GM23248 (cell line): ENCODE results near the gene FGF14. TPM values are rescaled to one million over a fixed set of nuclear protein-coding genes. Genes with fewer than 3 reads are reported as not detected.

Experiments
- DNase-seq: peaks from one replicate; pipeline ENCODE4 v3.0.0-alpha.2; 2015
- H2AFZ ChIP-seq: fragments of 200-600 bp; sonication (generic); 2 replicates; pipeline ENCODE4 v1.6.1; 2016; ENCODE audit warnings: antibody characterized with exemption
- H3F3A ChIP-seq: fragments of 200-600 bp; sonication (generic); 2 replicates; pipeline ENCODE4 v1.6.1; 2016; ENCODE audit warnings: mild to moderate bottlenecking, antibody characterized with exemption, mixed run types; ENCODE audit not compliant: insufficient read depth
- H3K27ac ChIP-seq: fragments of 200-600 bp; sonication (generic); 2 replicates; pipeline ENCODE4 v1.5.1; 2016; ENCODE audit warnings: mild to moderate bottlenecking
- H3K27me3 ChIP-seq: fragments of 200-600 bp; sonication (generic); replicated peaks from 2 replicates; pipeline ENCODE4 v1.6.1; 2016; ENCODE audit warnings: mild to moderate bottlenecking; ENCODE audit not compliant: insufficient read depth
- H3K36me3 ChIP-seq: fragments of 200-600 bp; sonication (generic); 2 replicates; pipeline ENCODE4 v1.6.1; 2016; ENCODE audit warnings: low read depth, mild to moderate bottlenecking
- H3K4me1 ChIP-seq: fragments of 200-600 bp; sonication (generic); 2 replicates; pipeline ENCODE4 v1.6.1; 2016; ENCODE audit warnings: mild to moderate bottlenecking; ENCODE audit not compliant: insufficient read depth
- H3K4me2 ChIP-seq: fragments of 200-600 bp; sonication (generic); one replicate; pipeline ENCODE4 v1.6.1; 2016; ENCODE audit warnings: mild to moderate bottlenecking; ENCODE audit not compliant: unreplicated experiment
- H3K4me3 ChIP-seq: fragments of 200-600 bp; sonication (generic); 2 replicates; pipeline ENCODE4 v1.5.1; 2016; ENCODE audit warnings: mild to moderate bottlenecking
- H3K79me2 ChIP-seq: fragments of 200-600 bp; sonication (generic); 2 replicates; pipeline ENCODE4 v1.6.1; 2016; ENCODE audit warnings: mild to moderate bottlenecking; ENCODE audit not compliant: insufficient read depth
- H3K9ac ChIP-seq: fragments of 200-600 bp; sonication (generic); 2 replicates; pipeline ENCODE4 v1.6.1; 2016; ENCODE audit warnings: mild to moderate bottlenecking
- H3K9me2 ChIP-seq: fragments of 200-600 bp; sonication (generic); 2 replicates; pipeline ENCODE4 v1.6.1; 2016; ENCODE audit warnings: mixed run types, mild to moderate bottlenecking, moderate library complexity; ENCODE audit not compliant: insufficient read depth
- H3K9me3 ChIP-seq: fragments of 200-600 bp; sonication (generic); one replicate; pipeline ENCODE4 v1.6.1; 2017; ENCODE audit warnings: low read depth
- H4K20me1 ChIP-seq: fragments of 200-600 bp; sonication (generic); 2 replicates; pipeline ENCODE4 v1.6.0; 2016; ENCODE audit not compliant: insufficient read depth
- EZH2 ChIP-seq: fragments of 200-600 bp; sonication (generic); IDR thresholded peaks from 2 replicates; pipeline ENCODE4 v1.6.1; 2018; ENCODE audit warnings: antibody characterized with exemption, mild to moderate bottlenecking; ENCODE audit not compliant: insufficient read depth, poor library complexity, severe bottlenecking
- EZH2phosphoT487 ChIP-seq: fragments of 200-600 bp; sonication (generic); IDR thresholded peaks from 2 replicates; pipeline ENCODE4 v1.6.1; 2018; ENCODE audit warnings: antibody characterized with exemption, moderate library complexity, mild to moderate bottlenecking, low read depth; ENCODE audit not compliant: insufficient read depth
- WGBS, 2 experiments: methylation state at CpG; one replicate each; pipeline ENCODE4 v1.1.6; 2015 to 2017; ENCODE audit warnings: low lambda C conversion rate in 2 of 2, low coverage in 1 of 2; ENCODE audit errors: missing lambda C conversion rate in 2 of 2; 5-methylcytosine and 5-hydroxymethylcytosine counted together
- in situ Hi-C: fragments of 300-500 bp; cut with MboI; formaldehyde crosslinking; loops from 2 replicates; pipeline ENCODE4 v1.15.0; 2020
- polyA plus RNA-seq: library from polyadenylated mRNA; unstranded; fragments of >200 nt; fragmentation: Nextera tagmentation; extraction: Ambion mirVana; gene quantifications from 2 replicates; pipeline ENCODE4 v1.2.1, GENCODE V29; 2016
- total RNA-seq: library from RNA; depleted of rRNA; stranded (reverse); fragments of >200 nt; shearing (Covaris generic); gene quantifications from 2 replicates; pipeline ENCODE4 v1.2.3, GENCODE V29; 2014; rRNA removed

Gene FGF14
- total RNA-seq (under 0.01 TPM in 1 of 2 replicates, not detected in the other), polyA plus RNA-seq (1.3 and 1.9 TPM in 2 replicates)

DNA sequence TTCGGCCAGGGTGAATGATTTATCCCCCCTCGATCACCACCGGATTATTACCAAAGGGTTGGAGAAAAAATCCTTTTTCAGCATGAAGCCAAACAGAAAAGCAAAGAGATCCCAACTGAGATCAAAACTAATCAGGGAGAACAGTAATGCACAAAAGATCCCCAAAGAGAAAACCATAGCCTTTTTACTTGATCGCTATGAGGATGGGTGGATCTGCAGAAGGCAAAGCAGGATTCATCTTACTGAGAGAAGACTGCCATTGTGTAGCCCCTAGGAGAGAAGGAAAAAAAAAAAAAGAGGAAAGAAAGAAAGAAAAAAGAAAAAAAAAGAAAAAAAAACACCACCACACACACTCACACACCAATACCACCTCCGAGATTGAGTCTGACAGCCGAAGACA is at the start of gene FGF14:
Gene FGF14 (minus strand): TSS at position 283 of the 400 bp plus-strand sequence.
- H3K4me3 ChIP-seq = peak within 1 kb of the TSS; percentile 54
- H3K36me3 ChIP-seq = no peaks in the 10 kb centered on the region
- peaks cover 7% of the 10 kb centered on the region; the same call in 1 of the 2 replicates for H3F3A ChIP-seq
- H3K9ac ChIP-seq = no peak within 1 kb of the TSS
- H4K20me1 ChIP-seq = no peaks in the 10 kb centered on the region
- TF ChIP-seq EZH2phosphoT487 = no peak
- TF ChIP-seq EZH2 = peak; percentile 51
- peaks cover 46% of the 10 kb centered on the region for H3K27me3 ChIP-seq
- H3K79me2 ChIP-seq = no peaks in the 10 kb centered on the region
- H3K4me1 ChIP-seq = peaks cover 4% of the 10 kb centered on the region; the same call in 1 of the 2 replicates
- H2AFZ ChIP-seq = peak within 1 kb of the TSS; percentile 79
- no peaks in the 10 kb centered on the region for H3K9me3 ChIP-seq
- 0 to 2% methylated on average over 6 of the region's 6 CpGs for WGBS, 2 experiments
- no peak for DNase-seq
- in situ Hi-C loops = no loop called here
- H3K4me2 ChIP-seq = peak within 1 kb of the TSS; percentile 75
- H3K27ac ChIP-seq = no peak within 1 kb of the TSS
- H3K9me2 ChIP-seq = no peaks in the 10 kb centered on the region

DNA sequence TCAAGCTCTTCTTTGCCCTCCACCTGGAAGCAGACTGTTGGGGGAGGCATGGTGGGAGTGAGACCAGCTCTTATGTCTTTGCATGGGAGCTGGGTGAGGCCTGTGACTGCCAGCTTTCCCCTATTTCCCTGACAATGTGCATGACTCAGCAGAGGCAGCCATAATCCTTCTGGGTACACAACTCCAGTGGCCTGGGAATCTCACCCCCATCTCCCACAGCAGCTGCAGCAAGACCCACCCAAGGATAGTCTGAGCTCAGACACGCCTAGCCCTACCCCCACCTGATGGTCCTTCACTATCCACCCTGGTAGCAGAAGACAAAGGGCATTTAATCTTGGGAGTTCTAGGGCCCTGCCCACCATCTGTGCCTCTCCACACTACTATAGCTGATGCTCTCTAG is 41.4 kb upstream of the FGF14 start:
- DNase-seq = no peak
- no peaks in the 10 kb centered on the region for H4K20me1 ChIP-seq
- H3K9ac ChIP-seq = no peak overlapping the region
- H3K4me2 ChIP-seq = no peak overlapping the region
- in situ Hi-C loops = no loop called here
- H3K4me3 ChIP-seq = no peak overlapping the region
- no peaks in the 10 kb centered on the region; the same call in 1 of the 2 replicates for H3K27me3 ChIP-seq
- no peak overlapping the region for H2AFZ ChIP-seq
- 23 to 30% methylated on average over 1 of the region's 1 CpG for WGBS, 2 experiments
- H3K36me3 ChIP-seq = no peaks in the 10 kb centered on the region
- no peaks in the 10 kb centered on the region for H3K79me2 ChIP-seq
- H3F3A ChIP-seq = no peaks in the 10 kb centered on the region
- no peak overlapping the region for H3K27ac ChIP-seq
- H3K4me1 ChIP-seq = no peaks in the 10 kb centered on the region
- no peaks in the 10 kb centered on the region for H3K9me2 ChIP-seq
- H3K9me3 ChIP-seq = no peaks in the 10 kb centered on the region
- TF ChIP-seq EZH2phosphoT487 (no peak), EZH2 (no peak)

DNA sequence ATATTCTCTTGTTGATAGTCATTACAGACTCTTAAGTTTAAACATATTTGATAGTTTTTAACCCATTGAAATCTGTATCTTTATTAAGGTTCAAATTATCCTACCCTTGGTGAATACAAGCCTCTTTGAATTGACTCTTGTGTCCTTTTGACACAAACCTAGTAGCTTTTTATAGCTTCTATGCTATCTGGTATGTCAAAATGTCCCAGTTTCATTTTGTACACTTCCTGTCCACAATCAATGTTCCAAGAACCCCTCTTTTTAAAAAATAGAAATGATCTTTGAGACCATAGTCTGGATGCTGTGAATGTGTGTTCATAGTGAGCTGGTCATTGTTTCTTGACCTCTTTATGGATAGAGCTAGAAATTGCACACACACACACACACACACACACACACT is 39.2 kb upstream of the FGF14 start:
- H3K79me2 ChIP-seq = no peaks in the 10 kb centered on the region
- H3K9me2 ChIP-seq = no peaks in the 10 kb centered on the region
- H3K4me1 ChIP-seq = no peaks in the 10 kb centered on the region
- H3K36me3 ChIP-seq = no peaks in the 10 kb centered on the region
- H3K9ac ChIP-seq = no peak overlapping the region
- no peak for DNase-seq
- no peak overlapping the region for H3K27ac ChIP-seq
- no peak overlapping the region for H2AFZ ChIP-seq
- no peaks in the 10 kb centered on the region; the same call in 1 of the 2 replicates for H3K27me3 ChIP-seq
- no peak overlapping the region for H3K4me3 ChIP-seq
- H3F3A ChIP-seq = no peaks in the 10 kb centered on the region
- in situ Hi-C loops = no loop called here
- no peaks in the 10 kb centered on the region for H3K9me3 ChIP-seq
- no peak for TF ChIP-seq EZH2phosphoT487
- no peak for TF ChIP-seq EZH2
- no peak overlapping the region for H3K4me2 ChIP-seq
- no peaks in the 10 kb centered on the region for H4K20me1 ChIP-seq

DNA sequence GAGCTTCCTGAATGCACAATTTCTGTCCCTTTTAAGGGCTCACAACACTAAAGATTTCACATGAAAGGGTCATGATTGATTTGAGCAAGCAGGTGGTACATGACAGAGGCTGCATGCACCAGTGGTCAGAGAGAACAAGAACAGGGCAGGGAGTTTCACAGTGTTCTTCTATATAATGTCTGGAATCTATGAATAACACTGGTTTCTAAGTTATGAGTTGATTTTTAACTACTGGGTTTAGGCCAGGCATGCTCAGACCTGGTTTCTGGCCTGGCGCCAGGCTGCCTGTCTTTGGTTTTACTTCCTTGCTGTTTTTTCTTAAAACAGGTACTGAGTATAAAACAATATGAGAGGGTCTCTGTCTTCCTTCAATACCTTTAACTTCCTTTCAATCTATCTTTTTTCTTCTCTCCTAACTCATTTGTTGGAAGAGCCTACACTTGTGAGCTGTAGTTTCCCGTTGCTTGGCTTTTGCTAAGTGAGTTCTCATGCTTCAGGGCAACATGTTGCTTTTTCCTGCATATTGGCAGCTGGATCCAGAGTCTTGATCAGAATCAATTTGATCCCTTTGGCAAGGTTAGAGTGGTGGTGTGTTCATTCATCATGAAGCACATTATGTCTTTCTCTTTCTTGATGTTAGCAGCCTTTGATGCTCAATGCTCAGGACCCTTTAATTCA is 38.5 kb upstream of the FGF14 start:
- H3F3A ChIP-seq = no peaks in the 10 kb centered on the region
- no peak for TF ChIP-seq EZH2
- TF ChIP-seq EZH2phosphoT487 = no peak
- in situ Hi-C loops = no loop called here
- H2AFZ ChIP-seq = no peak overlapping the region
- H3K4me1 ChIP-seq = no peaks in the 10 kb centered on the region
- H3K36me3 ChIP-seq = no peaks in the 10 kb centered on the region
- no peaks in the 10 kb centered on the region; the same call in 1 of the 2 replicates for H3K27me3 ChIP-seq
- no peak overlapping the region for H3K4me2 ChIP-seq
- H4K20me1 ChIP-seq = no peaks in the 10 kb centered on the region
- H3K9me2 ChIP-seq = no peaks in the 10 kb centered on the region
- no peaks in the 10 kb centered on the region for H3K79me2 ChIP-seq
- no peak overlapping the region for H3K4me3 ChIP-seq
- H3K27ac ChIP-seq = no peak overlapping the region
- no peak for DNase-seq
- H3K9me3 ChIP-seq = no peaks in the 10 kb centered on the region
- no peak overlapping the region for H3K9ac ChIP-seq
- WGBS, 2 experiments = 9 to 10% methylated on average over 2 of the region's 2 CpGs

DNA sequence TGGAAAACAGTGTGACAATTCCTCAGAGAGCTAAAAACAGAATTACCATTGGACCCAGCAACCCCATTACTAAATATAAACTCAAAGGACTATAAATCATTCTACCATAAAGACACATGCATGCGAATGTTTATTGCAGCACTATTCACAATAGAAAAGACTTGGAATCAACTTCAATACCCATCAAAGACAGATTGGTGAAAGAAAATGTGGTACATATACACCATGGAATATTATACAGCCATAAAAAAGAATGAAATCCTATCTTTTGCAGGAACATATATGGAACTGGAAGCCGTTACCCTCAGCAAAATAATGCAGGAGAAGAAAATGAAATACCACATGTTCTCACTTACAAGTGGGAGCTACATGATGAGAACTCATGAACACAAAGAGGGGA is 20.8 kb upstream of the FGF14 start:
- Histone ChIP-seq H3F3A (no peaks in the 10 kb centered on the region), H3K79me2 (no peaks in the 10 kb centered on the region), H4K20me1 (no peaks in the 10 kb centered on the region), H3K4me2 (no peak overlapping the region), H3K27me3 (no peaks in the 10 kb centered on the region), H3K9me2 (no peaks in the 10 kb centered on the region), H3K9me3 (peaks cover 6% of the 10 kb centered on the region), H3K9ac (no peak overlapping the region), H3K4me1 (no peaks in the 10 kb centered on the region), H3K27ac (no peak overlapping the region), H3K36me3 (no peaks in the 10 kb centered on the region), H2AFZ (no peak overlapping the region), H3K4me3 (no peak overlapping the region)
- DNase-seq = no peak
- WGBS, 2 experiments = 5 to 10% methylated on average over 2 of the region's 2 CpGs
- TF ChIP-seq EZH2 (no peak), EZH2phosphoT487 (no peak)
- in situ Hi-C loops = no loop called here
